GM12878 (cell line): ENCODE measurements around the gene GARNL3. TPM values are rescaled to one million over a fixed set of nuclear protein-coding genes. Genes with fewer than 3 reads are reported as not detected.

ENCODE experiments used
- ATAC-seq: fragments of 200-7000 bp; cut with Tn5 transposase; 3 replicates; pipeline ENCODE4 v1.9.1; 2020; ENCODE audit warnings: mild to moderate bottlenecking, moderate library complexity
- BruUV-seq: library from RNA; stranded (reverse); fragments of 400-500 nt; replicated peaks from 2 replicates; lab custom pipeline; 2021; lab: Mats Ljungman, UMichigan
- CTCF ChIA-PET: fragments of 300-600 bp; sonication (Branson Sonifier 250); formaldehyde crosslinking; extraction: SDS; loops from one replicate; lab custom pipeline; 2021; ENCODE audit warnings: inconsistent platforms; lab: Yijun Ruan, JAX
- POLR2A ChIA-PET: fragments of 350-600 bp; formaldehyde crosslinking; extraction: SDS; loops from one replicate; lab custom pipeline; 2021; ENCODE audit warnings: inconsistent platforms; lab: Charles Lee
- RAD21 ChIA-PET: fragments of 300-600 bp; sonication (Branson Sonifier 250); formaldehyde crosslinking; loops from one replicate; lab custom pipeline; 2023; ENCODE audit warnings: antibody characterized with exemption; ENCODE audit not compliant: unreplicated experiment; lab: Charles Lee
- SMC1A ChIA-PET: fragments of 300-600 bp; sonication (Branson Sonifier 250); formaldehyde crosslinking; loops from one replicate; lab custom pipeline; 2023; ENCODE audit not compliant: unreplicated experiment, uncharacterized antibody; lab: Charles Lee
- DNase-seq: peaks from one replicate; pipeline ENCODE4 v3.0.0-alpha.2; 2011; ENCODE audit warnings: low read depth, low spot score
- FAIRE-seq: peaks from 3 replicates; lab custom pipeline; 2011; peaks lifted over from hg19 to GRCh38; lab: Jason Lieb, UNC
- H2AFZ ChIP-seq: 2 replicates; pipeline ENCODE4 v1.6.0; 2011; ENCODE audit warnings: low read depth, low read length, control low read depth; ENCODE audit not compliant: control insufficient read depth
- H3K27ac ChIP-seq: 2 replicates; pipeline ENCODE4 v1.5.1; 2011; ENCODE audit warnings: control low read depth; ENCODE audit not compliant: control insufficient read depth, insufficient read depth
- H3K27me3 ChIP-seq, 2 experiments: replicated peaks in 1 of 2; 2 replicates each; pipeline versions ENCODE4 v1.6.0 to v1.6.1; 2011; ENCODE audit warnings: low read length in 1 of 2; ENCODE audit not compliant: control insufficient read depth in 2 of 2, insufficient read depth in 2 of 2
- H3K36me3 ChIP-seq, 2 experiments: 2 replicates each; pipeline ENCODE4 v1.5.1; 2011; ENCODE audit warnings: low read length in 1 of 2; ENCODE audit not compliant: control insufficient read depth in 2 of 2, insufficient read depth in 2 of 2
- H3K4me1 ChIP-seq: 2 replicates; pipeline ENCODE4 v1.6.1; 2011; ENCODE audit warnings: mild to moderate bottlenecking, low read length, moderate library complexity, mixed read lengths; ENCODE audit not compliant: control insufficient read depth, insufficient read depth
- H3K4me2 ChIP-seq: 2 replicates; pipeline ENCODE4 v1.6.0; 2011; ENCODE audit warnings: control low read depth; ENCODE audit not compliant: control insufficient read depth, insufficient read depth
- H3K4me3 ChIP-seq: fragments of 200-600 bp; sonication (generic); 2 replicates; pipeline ENCODE4 v1.5.1; 2016
- H3K79me2 ChIP-seq: 2 replicates; pipeline ENCODE4 v1.6.0; 2011; ENCODE audit warnings: low read length; ENCODE audit not compliant: control insufficient read depth, insufficient read depth
- H3K9ac ChIP-seq: 2 replicates; pipeline ENCODE4 v1.8.0; 2011; ENCODE audit warnings: low read length, control low read depth, mixed read lengths; ENCODE audit not compliant: control insufficient read depth, insufficient read depth
- H3K9me3 ChIP-seq: replicated peaks from 3 replicates; pipeline ENCODE4 v1.5.1; 2011; ENCODE audit warnings: mild to moderate bottlenecking, low read length; ENCODE audit not compliant: control insufficient read depth, insufficient read depth
- H4K20me1 ChIP-seq: 2 replicates; pipeline ENCODE4 v1.6.0; 2011; ENCODE audit not compliant: control insufficient read depth, insufficient read depth
- BCL11A ChIP-seq: IDR thresholded peaks from 2 replicates; pipeline ENCODE4 v1.6.1; 2011; ENCODE audit warnings: low read depth, low read length
- CTCF ChIP-seq, 3 experiments: IDR thresholded peaks in 2 of 3; conservative IDR thresholded peaks in 1 of 3; 2 replicates each; pipeline ENCODE4 v1.5.1; 2011; ENCODE audit warnings: low read depth in 3 of 3, low read length in 3 of 3, mild to moderate bottlenecking in 3 of 3, control low read depth in 2 of 3, moderate library complexity in 2 of 3, inconsistent platforms in 1 of 3, mixed read lengths in 1 of 3; ENCODE audit not compliant: control insufficient read depth in 2 of 3, insufficient read depth in 1 of 3; ENCODE audit errors: extremely low read depth in 1 of 3
- ETV6 ChIP-seq, 2 experiments: fragments of 450-650 bp in 1 of 2; IDR thresholded peaks in 1 of 2; conservative IDR thresholded peaks in 1 of 2; 2 replicates each; pipeline ENCODE4 v1.6.1; 2014; ENCODE audit warnings: antibody characterized with exemption in 1 of 2, borderline replicate concordance in 1 of 2, low read depth in 1 of 2, mild to moderate bottlenecking in 1 of 2, moderate library complexity in 1 of 2
- GABPA ChIP-seq: IDR thresholded peaks from 2 replicates; pipeline ENCODE4 v1.6.1; 2014; ENCODE audit warnings: antibody characterized with exemption, low read depth, mild to moderate bottlenecking, inconsistent platforms
- IRF3 ChIP-seq: fragments of 450-650 bp; IDR thresholded peaks from 2 replicates; pipeline ENCODE4 v1.6.1; 2014; ENCODE audit warnings: mild to moderate bottlenecking
- YBX1 ChIP-seq: fragments of 450-650 bp; IDR thresholded peaks from 2 replicates; pipeline ENCODE4 v1.6.1; 2016; ENCODE audit warnings: antibody characterized with exemption
- WGBS: methylation state at CpG from one replicate; pipeline ENCODE4 v1.1.6; 2016; ENCODE audit warnings: low lambda C conversion rate; ENCODE audit not compliant: insufficient replicate concordance, insufficient coverage; ENCODE audit errors: missing lambda C conversion rate; 5-methylcytosine and 5-hydroxymethylcytosine counted together
- in situ Hi-C: fragments of 300-500 bp; cut with MboI; formaldehyde crosslinking; loops from 9 replicates; pipeline ENCODE4 v1.14.3; 2018; ENCODE audit warnings: mixed read lengths
- intact Hi-C: fragments of 100-400 bp; cut with micrococcal nuclease; formaldehyde crosslinking; loops from one replicate; pipeline ENCODE4 v1.14.2; 2022; ENCODE audit not compliant: unreplicated experiment
- polyA plus RNA-seq, 11 experiments: library from polyadenylated mRNA; depleted of rRNA in 4 of 11; unstranded in 6 of 11; stranded (reverse) in 5 of 11; fragments of >200 nt; fragmentation: Nextera tagmentation in 4 of 11; fragmentation: Illumina TruSeq in 1 of 11; extraction: Ambion mirVana in 4 of 11; extraction: Trizol in 1 of 11; gene quantifications; 1 replicate in 1 of 11; 2 replicates in 10 of 11; pipeline versions ENCODE4 v1.2.1 to v1.2.3, GENCODE V29; 2011 to 2016; ENCODE audit warnings: inconsistent platforms in 2 of 11, missing spikeins in 2 of 11, low read depth in 1 of 11
- total RNA-seq, 4 experiments: library from RNA; depleted of rRNA in 3 of 4; stranded (reverse); fragments of >200 nt in 3 of 4; fragmentation: Illumina TruSeq in 1 of 4; extraction: Trizol in 1 of 4; gene quantifications; 2 replicates each; pipeline versions ENCODE4 v1.2.1 to v1.2.3, GENCODE V29; 2013 to 2021
- TF ChIP-seq, protein P1 (sequence below): fragments of 450-650 bp; IDR thresholded peaks from 2 replicates; pipeline ENCODE4 v1.6.1; 2016; ENCODE audit warnings: mild to moderate bottlenecking, moderate library complexity, borderline replicate concordance

GARNL3 gene
- total and polyA plus RNA-seq, 10 of the 15 experiments (the other 5 are each of a cell fraction or from before 2014, with no cell fraction given): 0.89 to 13.2 (median 6.3) TPM

DNA sequence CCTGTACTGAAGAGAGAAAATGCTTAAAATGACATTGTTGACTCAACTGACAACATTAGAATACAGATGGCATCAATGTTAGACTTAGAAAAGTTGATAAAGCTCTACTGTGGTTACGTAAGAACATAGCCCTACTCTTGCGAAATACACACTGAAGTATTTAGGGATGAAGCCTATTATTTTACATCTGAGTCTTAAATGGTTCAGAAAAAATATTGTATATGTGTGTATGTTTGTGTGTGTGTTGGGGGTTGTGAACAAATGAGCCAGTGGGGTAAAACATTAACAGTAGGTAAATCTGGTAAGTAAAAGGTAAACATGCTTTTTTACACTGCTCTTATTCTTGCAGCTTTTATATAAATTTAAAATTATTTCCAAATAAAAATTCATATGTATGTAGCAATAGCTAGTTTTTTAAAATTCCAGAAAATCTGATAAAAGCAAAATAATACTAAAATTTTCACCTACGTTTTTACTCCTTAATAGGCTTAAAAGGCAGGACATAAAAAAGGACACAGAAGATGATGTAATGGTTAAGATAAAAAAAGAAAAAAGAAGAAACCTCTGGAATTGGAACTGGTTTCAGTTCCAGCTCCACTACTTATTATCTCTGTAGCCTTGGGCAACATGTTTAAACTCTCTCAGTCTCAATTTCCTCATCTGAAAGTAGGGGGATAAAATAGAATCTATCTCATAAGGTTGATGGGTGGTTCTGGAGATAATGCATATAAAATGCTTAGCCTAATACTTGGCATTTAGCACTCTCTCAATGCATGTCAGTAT lies 44.3 kb downstream of the GARNL3 start:
- in situ Hi-C loops (no loop called here), intact Hi-C loops (no loop called here)
- ChIA-PET POLR2A (interaction anchor here (1.4 kb wide), 1 partner anchor 88 kb away, joined by 6 read pairs; the partner anchor contains the start of gene SLC2A8), RAD21 (interaction anchor here (1.1 to 1.2 kb wide), 2 partner anchors 88 to 147 kb away, joined by 4 to 5 read pairs; partner anchors contain the start of gene SLC2A8), CTCF (interaction anchor here (1.0 to 2.2 kb wide), 10 partner anchors 12 to 146 kb away, joined by 3 to 7 read pairs (median 4); partner anchors contain the start of genes LRSAM1, RPL12 and SLC2A8), SMC1A (interaction anchor here (0.6 to 1.8 kb wide), 6 partner anchors 10 to 332 kb away, joined by 3 to 5 read pairs (median 4); partner anchors contain the start of gene SLC2A8)
- Histone ChIP-seq H3K79me2 (no peaks in the 10 kb centered on the region), H4K20me1 (no peaks in the 10 kb centered on the region), H3K4me2 (no peak overlapping the region), H2AFZ (no peak overlapping the region), H3K27ac (no peak overlapping the region), H3K9ac (no peak overlapping the region), H3K27me3 (no peaks in the 10 kb centered on the region), H3K9me3 (no peaks in the 10 kb centered on the region), H3K36me3 (no peaks in the 10 kb centered on the region; a peak in 1 of 4 replicates), H3K4me3 (no peak overlapping the region), H3K4me1 (no peaks in the 10 kb centered on the region)
- ATAC-seq (no peak), FAIRE-seq (peak; percentile 35), DNase-seq (no peak)
- BruUV-seq: no TSS peak
- 98% methylated on average over 3 of the region's 3 CpGs for WGBS
- TF ChIP-seq CTCF (IDR thresholded peaks at IDR 0.05 in 2 of 3, conservative IDR thresholded peaks at IDR 0.05 in 1 of 3; ENCODE audit: control insufficient read depth in 2 of 3, extremely low read depth in 1 of 3, insufficient read depth in 1 of 3, low read depth in 3 of 3, low read length in 3 of 3): no peak
- TF ChIP-seq ETV6 (conservative IDR thresholded peaks at IDR 0.05 in 1 of 2, IDR thresholded peaks at IDR 0.05 in 1 of 2; ENCODE audit: borderline replicate concordance in 1 of 2, low read depth in 1 of 2): no peak
- no peak for TF ChIP-seq GABPA
- TF ChIP-seq YBX1: no peak
- TF ChIP-seq, protein P1, sequence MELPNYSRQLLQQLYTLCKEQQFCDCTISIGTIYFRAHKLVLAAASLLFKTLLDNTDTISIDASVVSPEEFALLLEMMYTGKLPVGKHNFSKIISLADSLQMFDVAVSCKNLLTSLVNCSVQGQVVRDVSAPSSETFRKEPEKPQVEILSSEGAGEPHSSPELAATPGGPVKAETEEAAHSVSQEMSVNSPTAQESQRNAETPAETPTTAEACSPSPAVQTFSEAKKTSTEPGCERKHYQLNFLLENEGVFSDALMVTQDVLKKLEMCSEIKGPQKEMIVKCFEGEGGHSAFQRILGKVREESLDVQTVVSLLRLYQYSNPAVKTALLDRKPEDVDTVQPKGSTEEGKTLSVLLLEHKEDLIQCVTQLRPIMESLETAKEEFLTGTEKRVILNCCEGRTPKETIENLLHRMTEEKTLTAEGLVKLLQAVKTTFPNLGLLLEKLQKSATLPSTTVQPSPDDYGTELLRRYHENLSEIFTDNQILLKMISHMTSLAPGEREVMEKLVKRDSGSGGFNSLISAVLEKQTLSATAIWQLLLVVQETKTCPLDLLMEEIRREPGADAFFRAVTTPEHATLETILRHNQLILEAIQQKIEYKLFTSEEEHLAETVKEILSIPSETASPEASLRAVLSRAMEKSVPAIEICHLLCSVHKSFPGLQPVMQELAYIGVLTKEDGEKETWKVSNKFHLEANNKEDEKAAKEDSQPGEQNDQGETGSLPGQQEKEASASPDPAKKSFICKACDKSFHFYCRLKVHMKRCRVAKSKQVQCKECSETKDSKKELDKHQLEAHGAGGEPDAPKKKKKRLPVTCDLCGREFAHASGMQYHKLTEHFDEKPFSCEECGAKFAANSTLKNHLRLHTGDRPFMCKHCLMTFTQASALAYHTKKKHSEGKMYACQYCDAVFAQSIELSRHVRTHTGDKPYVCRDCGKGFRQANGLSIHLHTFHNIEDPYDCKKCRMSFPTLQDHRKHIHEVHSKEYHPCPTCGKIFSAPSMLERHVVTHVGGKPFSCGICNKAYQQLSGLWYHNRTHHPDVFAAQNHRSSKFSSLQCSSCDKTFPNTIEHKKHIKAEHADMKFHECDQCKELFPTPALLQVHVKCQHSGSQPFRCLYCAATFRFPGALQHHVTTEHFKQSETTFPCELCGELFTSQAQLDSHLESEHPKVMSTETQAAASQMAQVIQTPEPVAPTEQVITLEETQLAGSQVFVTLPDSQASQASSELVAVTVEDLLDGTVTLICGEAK: no peak
- TF ChIP-seq BCL11A: no peak
- TF ChIP-seq IRF3: no peak
